ENCODE measurements around the gene STON2.

The STON2 gene

GRCh38 chr14:81329640-81330381, 70.3 kb downstream of the STON2 start:
- DNase-seq = no peak

GRCh38 chr14:81326451-81326850, 73.7 kb downstream of the STON2 start:
- no peak for DNase-seq

GRCh38 chr14:81324011-81324410, 76.1 kb downstream of the STON2 start:
- DNase-seq = no peak

GRCh38 chr14:81323093-81323492, 77.0 kb downstream of the STON2 start:
- DNase-seq = no peak

GRCh38 chr14:81319946-81320345, 80.2 kb downstream of the STON2 start:
- DNase-seq = no peak

- DNase-seq = no peak
These were observed 80.8 kb downstream of the STON2 start for GRCh38 chr14:81319314-81319713.

GRCh38 chr14:81315341-81315740, 84.8 kb downstream of the STON2 start:
- DNase-seq = no peak

GRCh38 chr14:81314443-81315175, 85.5 kb downstream of the STON2 start:
- DNase-seq = no peak

GRCh38 chr14:81313775-81314429, 86.2 kb downstream of the STON2 start:
- no peak for DNase-seq

- DNase-seq = no peak
These were observed 86.9 kb downstream of the STON2 start for GRCh38 chr14:81313200-81313599.

- DNase-seq = no peak
These were observed 87.7 kb downstream of the STON2 start for GRCh38 chr14:81312289-81312876.

GRCh38 chr14:81311778-81312177, 88.3 kb downstream of the STON2 start:
- DNase-seq = no peak

GRCh38 chr14:81311141-81311540, 89.0 kb downstream of the STON2 start:
- no peak for DNase-seq

GRCh38 chr14:81310606-81311005, 89.5 kb downstream of the STON2 start:
- no peak for DNase-seq

- DNase-seq = no peak
These were observed 90.6 kb downstream of the STON2 start for GRCh38 chr14:81309511-81309910.

- no peak for DNase-seq
These were observed 94.4 kb downstream of the STON2 start for GRCh38 chr14:81305743-81306142.

- DNase-seq = no peak
These were observed 95.1 kb downstream of the STON2 start for GRCh38 chr14:81305065-81305464.

GRCh38 chr14:81303258-81303935, 96.7 kb downstream of the STON2 start:
- DNase-seq = peak; percentile 57 to 65

GRCh38 chr14:81302638-81303037, 97.5 kb downstream of the STON2 start:
- DNase-seq = no peak

GRCh38 chr14:81301813-81302212, 98.3 kb downstream of the STON2 start:
- no peak for DNase-seq

GRCh38 chr14:81301371-81301770, 98.8 kb downstream of the STON2 start:
- DNase-seq = no peak

GRCh38 chr14:81298911-81299310, 101.2 kb downstream of the STON2 start:
- DNase-seq = no peak

GRCh38 chr14:81298122-81298521, 102.0 kb downstream of the STON2 start:
- no peak for DNase-seq
